HG02973 (cell line): Measurements from ENCODE around the gene NWD2.

Experiments used
- ATAC-seq: cut with Tn5 transposase; IDR thresholded peaks from one replicate; pipeline ENCODE4 v1.9.1; 2021; ENCODE audit warnings: moderate library complexity; ENCODE audit not compliant: unreplicated experiment

Gene NWD2

GRCh38 chr4:37299468-37299867 is 54.9 kb downstream of the NWD2 start:
- no peak for ATAC-seq

GRCh38 chr4:37304612-37305011 is 60.1 kb downstream of the NWD2 start:
- ATAC-seq = no peak

GRCh38 chr4:37305984-37306383 is 61.4 kb downstream of the NWD2 start:
- ATAC-seq = no peak

DNA sequence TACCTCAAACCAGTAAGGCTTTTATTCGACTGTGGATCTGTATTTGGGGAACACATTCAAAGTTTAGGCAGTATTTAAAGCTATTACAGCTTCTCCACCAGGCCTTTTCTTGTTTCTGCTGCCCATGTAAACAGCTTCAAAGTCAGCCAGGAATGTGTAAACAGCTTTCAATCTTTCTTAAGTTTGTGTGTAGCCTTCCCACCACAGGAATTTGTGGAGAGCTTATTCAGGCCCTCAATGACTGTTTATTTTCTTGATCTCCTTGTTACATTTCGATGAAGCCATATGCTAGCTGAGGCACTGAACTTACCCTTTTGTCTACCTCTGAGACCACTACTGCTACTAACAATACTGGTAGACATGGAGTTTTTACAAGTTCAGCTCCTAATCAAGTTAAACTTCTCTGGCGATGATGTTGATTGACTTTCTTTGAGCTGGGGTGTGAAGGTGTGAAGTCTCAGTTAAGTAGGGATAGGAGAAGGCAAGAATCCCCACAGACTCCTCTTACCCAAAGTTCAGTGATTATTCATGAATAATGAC is 72.6 kb downstream of the NWD2 start:
- ATAC-seq = no peak

- no peak for ATAC-seq
These were observed 76.1 kb downstream of the NWD2 start for GRCh38 chr4:37320513-37321235.

GRCh38 chr4:37322122-37322521 is 77.6 kb downstream of the NWD2 start:
- no peak for ATAC-seq

GRCh38 chr4:37324546-37324945 is 80.0 kb downstream of the NWD2 start:
- no peak for ATAC-seq

- no peak for ATAC-seq
These were observed 82.3 kb downstream of the NWD2 start for GRCh38 chr4:37326852-37327251.

- no peak for ATAC-seq
These were observed 94.4 kb downstream of the NWD2 start for GRCh38 chr4:37338972-37339371.

GRCh38 chr4:37358748-37359147 is 114.2 kb downstream of the NWD2 start:
- no peak for ATAC-seq

GRCh38 chr4:37359261-37359660 is 114.7 kb downstream of the NWD2 start:
- no peak for ATAC-seq

- ATAC-seq = no peak
These were observed 121.3 kb downstream of the NWD2 start for GRCh38 chr4:37365888-37366287.

- ATAC-seq = no peak
These were observed 123.4 kb downstream of the NWD2 start for GRCh38 chr4:37367901-37368300.

- ATAC-seq = no peak
These were observed 125.5 kb downstream of the NWD2 start for GRCh38 chr4:37370052-37370451.

- no peak for ATAC-seq
These were observed 136.6 kb downstream of the NWD2 start for GRCh38 chr4:37381040-37381668.

DNA sequence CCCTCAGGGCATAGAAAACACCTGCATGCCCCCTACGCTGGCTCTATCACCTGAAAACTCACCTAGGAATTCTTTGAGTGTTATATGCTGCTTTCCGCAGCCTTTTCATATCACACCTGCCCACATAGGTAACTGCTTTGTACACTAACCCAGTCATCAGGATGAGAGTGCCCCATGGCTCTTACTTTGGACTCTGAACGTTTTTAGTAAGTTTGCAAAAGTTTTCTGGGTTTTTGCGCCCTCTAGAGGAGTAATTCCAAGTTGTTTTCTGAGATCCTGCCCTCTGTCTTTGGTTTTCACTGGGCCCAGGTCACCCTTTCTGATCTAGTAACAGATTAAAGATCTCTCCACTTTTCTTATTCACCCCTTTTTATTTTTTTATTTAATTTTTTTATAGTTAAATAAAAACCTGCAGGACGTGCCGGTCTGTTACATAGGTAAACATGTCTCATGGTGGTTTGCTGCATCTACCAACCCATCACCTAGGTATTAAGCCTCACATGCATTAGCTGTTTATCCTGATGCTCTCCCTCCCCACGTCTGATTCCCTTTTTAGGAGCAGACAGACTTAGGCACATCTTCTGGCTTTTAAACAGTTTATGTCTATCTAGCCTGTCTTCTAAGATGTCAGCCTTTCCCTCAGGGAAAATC is 139.2 kb downstream of the NWD2 start:
- peak; percentile 54 for ATAC-seq

DNA sequence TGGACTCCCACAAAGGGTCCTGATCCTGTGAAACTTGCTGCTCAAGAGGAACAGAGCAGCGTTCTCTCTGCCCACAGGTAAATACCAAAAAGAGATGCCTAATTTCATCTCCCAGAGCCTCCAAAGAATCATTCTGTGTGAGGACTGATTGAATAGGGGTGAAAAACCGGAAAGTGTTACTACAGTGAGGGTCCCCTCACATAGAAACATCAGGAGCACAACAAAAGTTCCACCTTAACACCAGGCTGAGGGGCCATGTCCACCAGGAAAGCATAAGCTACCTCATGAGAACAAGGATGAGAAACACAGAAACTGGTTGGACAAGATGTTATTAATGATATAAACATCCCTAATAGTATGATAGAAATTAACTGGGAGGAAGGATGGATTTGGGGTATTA is 140.9 kb downstream of the NWD2 start:
- ATAC-seq = no peak

- ATAC-seq = no peak
These were observed 144.3 kb downstream of the NWD2 start for GRCh38 chr4:37388681-37389365.

DNA sequence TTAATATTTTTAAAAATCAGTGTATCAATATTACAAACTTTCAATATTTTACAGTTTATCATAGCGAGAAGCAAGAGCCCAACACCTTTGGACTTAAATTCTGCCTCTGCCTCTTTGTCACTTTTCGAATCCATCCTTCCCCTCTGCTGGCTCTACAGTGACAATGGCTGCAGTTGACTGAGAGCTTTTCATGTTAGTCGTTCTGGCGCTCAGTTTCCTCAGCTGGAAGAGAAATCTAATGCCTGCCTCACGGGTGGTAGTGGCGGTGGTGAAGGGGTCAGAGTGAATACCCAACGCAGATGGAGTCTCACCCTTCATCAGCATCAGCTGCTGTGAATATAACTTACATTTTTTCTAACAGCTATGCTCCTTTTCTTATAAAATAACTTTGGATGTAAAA is 144.8 kb downstream of the NWD2 start:
- ATAC-seq = no peak

DNA sequence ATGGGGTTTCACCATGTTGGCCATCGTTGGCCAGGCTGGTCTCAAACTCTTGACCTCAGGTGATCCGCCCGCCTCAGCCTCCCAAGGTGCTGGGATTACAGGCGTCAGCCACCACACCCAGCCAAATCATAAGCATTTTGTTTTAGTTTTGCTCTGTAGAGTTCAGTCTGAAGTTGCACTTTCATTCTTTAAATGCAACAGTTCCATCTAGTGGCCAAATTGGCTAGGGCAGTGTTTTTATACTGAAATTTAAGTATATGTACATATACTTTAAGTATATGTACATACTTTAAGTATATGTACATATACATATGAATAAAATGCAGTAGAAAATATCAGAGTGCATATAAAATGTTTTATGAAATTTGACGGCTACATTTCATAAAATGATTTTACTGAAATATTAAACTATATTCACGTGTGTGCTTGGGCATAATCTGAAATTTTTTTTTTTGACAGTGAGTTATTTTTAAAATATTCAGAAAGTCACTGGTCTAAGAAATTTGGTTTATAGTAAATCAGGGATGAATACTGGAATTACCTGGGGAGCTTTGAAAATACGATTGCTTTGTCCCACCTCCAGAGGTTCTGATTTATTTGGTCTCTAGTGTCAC is 145.5 kb downstream of the NWD2 start:
- ATAC-seq = peak; percentile 74
